Skeletal muscle satellite cell (primary cell): ENCODE results near the gene CYP4F2. TPM values are rescaled to one million over a fixed set of nuclear protein-coding genes. Genes with fewer than 3 reads are reported as not detected.
"Not testable (repeated sequence)": the region's sequence is repeated elsewhere in the genome, so short reads cannot be mapped to it uniquely, and the experiment has no call there.

Source experiments
- H3K27me3 ChIP-seq: 2 replicates; pipeline ENCODE4 v1.7.0; 2013; ENCODE audit warnings: low read length; ENCODE audit not compliant: control insufficient read depth, insufficient read depth
- H3K36me3 ChIP-seq: 2 replicates; pipeline ENCODE4 v1.7.0; 2013; ENCODE audit warnings: mild to moderate bottlenecking, control low read depth, low read length; ENCODE audit not compliant: insufficient read depth
- H3K4me1 ChIP-seq: 2 replicates; pipeline ENCODE4 v1.7.0; 2013; ENCODE audit warnings: low read length; ENCODE audit not compliant: control insufficient read depth, insufficient read depth
- H3K4me2 ChIP-seq: 2 replicates; pipeline ENCODE4 v1.7.0; 2013; ENCODE audit warnings: mild to moderate bottlenecking, low read length
- H3K4me3 ChIP-seq: 2 replicates; pipeline ENCODE4 v1.7.0; 2013; ENCODE audit warnings: low read length
- H3K9ac ChIP-seq: 2 replicates; pipeline ENCODE4 v1.7.0; 2013; ENCODE audit warnings: mild to moderate bottlenecking, low read depth, low read length, moderate library complexity
- H3K9me3 ChIP-seq: replicated peaks from 2 replicates; pipeline ENCODE4 v1.7.0; 2013; ENCODE audit warnings: mild to moderate bottlenecking, control low read depth, low read length
- total RNA-seq: library from RNA; depleted of rRNA; stranded (reverse); fragments of >200 nt; gene quantifications from 2 replicates; pipeline ENCODE4 v1.2.3, GENCODE V29; 2012; rRNA removed

The CYP4F2 gene, protein sequence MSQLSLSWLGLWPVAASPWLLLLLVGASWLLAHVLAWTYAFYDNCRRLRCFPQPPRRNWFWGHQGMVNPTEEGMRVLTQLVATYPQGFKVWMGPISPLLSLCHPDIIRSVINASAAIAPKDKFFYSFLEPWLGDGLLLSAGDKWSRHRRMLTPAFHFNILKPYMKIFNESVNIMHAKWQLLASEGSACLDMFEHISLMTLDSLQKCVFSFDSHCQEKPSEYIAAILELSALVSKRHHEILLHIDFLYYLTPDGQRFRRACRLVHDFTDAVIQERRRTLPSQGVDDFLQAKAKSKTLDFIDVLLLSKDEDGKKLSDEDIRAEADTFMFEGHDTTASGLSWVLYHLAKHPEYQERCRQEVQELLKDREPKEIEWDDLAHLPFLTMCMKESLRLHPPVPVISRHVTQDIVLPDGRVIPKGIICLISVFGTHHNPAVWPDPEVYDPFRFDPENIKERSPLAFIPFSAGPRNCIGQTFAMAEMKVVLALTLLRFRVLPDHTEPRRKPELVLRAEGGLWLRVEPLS
- total RNA-seq = not detected in 2 replicates

DNA sequence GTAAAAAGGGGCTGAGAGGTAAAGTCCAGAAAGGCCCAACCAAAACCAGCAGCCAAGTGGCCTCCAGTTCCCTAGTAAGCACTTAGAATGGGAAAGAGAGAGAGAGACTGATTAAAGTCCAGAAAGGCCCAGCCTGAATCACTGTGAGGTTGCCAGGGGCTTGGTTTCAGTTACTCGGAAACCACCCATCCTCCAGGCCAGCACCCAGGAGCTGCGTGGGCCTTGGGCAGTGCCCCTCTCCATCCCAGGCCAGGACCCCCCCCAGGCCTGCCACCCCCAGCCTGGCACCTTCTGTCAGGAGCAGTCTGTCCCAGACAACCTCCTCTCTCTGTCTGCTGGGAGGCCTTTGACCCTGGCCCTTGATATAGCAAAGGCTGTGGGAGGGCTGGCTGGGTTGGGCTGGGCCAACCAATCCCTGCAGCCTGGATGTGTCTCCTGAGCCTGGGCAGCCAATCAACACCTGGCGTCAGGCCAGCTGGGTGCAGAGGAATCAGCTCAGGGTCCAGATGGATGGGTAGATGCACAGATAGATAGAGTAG lies at the start of gene CYP4F2:
Gene CYP4F2, minus strand, starts transcription at position 337 of the 539 bp plus-strand sequence. CDS start 463 bp downstream, outside the sequence.
- Histone ChIP-seq H3K27me3 (no peaks in the 10 kb centered on the region), H3K9ac (no peak within 1 kb of the TSS), H3K9me3 (peaks cover 9% of the 10 kb centered on the region), H3K36me3 (no peaks in the 10 kb centered on the region), H3K4me2 (no peak within 1 kb of the TSS), H3K4me3 (no peak within 1 kb of the TSS), H3K4me1 (no peaks in the 10 kb centered on the region)

DNA sequence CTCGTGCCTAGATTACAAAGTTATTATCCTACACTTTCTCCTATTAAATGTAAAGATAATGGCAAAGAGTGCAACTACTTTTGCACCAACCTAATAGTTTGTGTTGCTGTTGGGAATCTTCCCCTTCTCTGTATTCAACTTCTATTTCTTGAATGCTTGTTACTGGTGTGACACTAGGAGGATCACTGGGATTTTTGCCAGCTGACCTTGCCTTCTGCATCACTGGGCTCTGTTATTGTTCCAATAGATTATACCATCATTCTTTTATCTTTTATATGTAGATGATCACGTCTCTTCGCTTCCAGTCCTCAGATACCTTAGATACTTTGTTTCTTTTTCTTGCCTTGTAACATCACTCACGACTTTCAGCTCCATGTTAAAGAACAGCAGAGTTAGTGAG lies 47.4 kb upstream of the CYP4F2 start:
- no peaks in the 10 kb centered on the region for H3K4me1 ChIP-seq

DNA sequence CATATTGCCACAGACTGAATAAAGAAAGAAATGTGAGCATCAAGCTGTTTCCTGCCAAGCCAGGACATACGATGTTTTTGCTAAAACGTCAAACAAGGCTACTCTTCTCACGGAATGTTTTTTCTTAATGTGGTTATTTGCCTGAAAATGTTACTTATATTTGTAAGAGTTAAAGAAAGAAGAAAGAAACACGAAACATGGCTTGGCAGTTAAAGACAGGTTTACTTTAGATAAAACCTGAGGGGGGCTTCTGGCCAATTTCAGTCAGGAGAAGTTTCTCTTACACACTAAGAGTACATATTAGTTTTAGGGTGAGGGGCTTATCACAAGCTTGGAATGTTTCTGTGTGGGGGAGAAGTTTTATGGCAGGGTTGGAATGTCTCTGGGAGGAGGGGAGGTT lies 46.5 kb upstream of the CYP4F2 start:
- H3K9me3 ChIP-seq = no peaks in the 10 kb centered on the region
- no peak overlapping the region for H3K9ac ChIP-seq
- H3K4me1 ChIP-seq = no peaks in the 10 kb centered on the region
- no peaks in the 10 kb centered on the region for H3K27me3 ChIP-seq
- no peaks in the 10 kb centered on the region for H3K36me3 ChIP-seq
- no peak overlapping the region for H3K4me3 ChIP-seq
- H3K4me2 ChIP-seq = no peak overlapping the region

More for the DNA sequence above, 47.4 kb upstream of the CYP4F2 start:
- Histone ChIP-seq H3K27me3 (no peaks in the 10 kb centered on the region), H3K4me3 (no peak overlapping the region), H3K4me2 (no peak overlapping the region), H3K9me3 (no peaks in the 10 kb centered on the region), H3K36me3 (no peaks in the 10 kb centered on the region), H3K9ac (no peak overlapping the region)

DNA sequence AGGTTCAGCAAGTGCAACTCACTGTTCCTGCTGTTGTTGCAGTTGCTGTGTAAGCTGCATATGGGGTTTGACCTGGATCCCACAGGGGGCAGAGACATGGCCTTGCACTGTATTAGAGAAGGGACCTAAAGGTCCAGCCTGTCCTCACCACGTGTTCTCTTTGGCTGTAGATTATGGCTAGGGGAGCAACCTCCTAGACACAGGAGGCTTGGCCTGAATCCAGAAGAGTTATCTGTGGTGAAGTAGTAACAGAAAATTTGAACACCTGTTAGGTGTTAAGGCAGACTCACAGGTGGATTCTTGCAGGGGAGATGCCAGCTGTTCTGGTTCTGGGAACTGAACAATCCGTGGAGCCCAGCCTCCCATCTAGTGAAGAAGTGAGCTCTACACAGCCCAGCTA lies 39.9 kb upstream of the CYP4F2 start:
- Histone ChIP-seq H3K27me3 (peaks cover 6% of the 10 kb centered on the region), H3K4me2 (no peak overlapping the region), H3K9ac (no peak overlapping the region), H3K4me1 (no peaks in the 10 kb centered on the region), H3K9me3 (no peaks in the 10 kb centered on the region), H3K4me3 (no peak overlapping the region), H3K36me3 (no peaks in the 10 kb centered on the region)

DNA sequence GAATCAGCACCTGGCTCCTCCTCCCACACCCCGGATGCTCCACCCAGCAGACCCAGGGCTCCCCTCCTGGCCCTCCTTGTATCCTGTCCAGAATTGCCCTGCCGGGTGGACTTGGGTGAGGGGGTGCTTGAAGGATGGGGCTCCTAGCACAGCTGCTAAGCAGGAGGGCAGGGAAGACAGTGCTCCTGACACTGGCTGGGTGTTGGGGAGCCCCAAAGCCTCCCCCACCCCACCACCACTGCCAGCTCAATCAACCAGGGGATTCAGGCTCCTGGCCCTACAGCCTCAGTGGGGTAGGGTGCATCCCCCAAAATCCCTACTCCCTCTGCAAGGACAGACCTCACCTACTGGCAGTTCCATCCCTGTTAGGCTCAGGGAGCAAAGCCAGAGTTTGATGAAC lies 39.1 kb upstream of the CYP4F2 start:
- no peak overlapping the region for H3K9ac ChIP-seq
- no peak overlapping the region for H3K4me3 ChIP-seq
- no peak overlapping the region for H3K4me2 ChIP-seq
- no peaks in the 10 kb centered on the region for H3K36me3 ChIP-seq
- H3K9me3 ChIP-seq = no peaks in the 10 kb centered on the region
- H3K27me3 ChIP-seq = peaks cover 6% of the 10 kb centered on the region
- H3K4me1 ChIP-seq = no peaks in the 10 kb centered on the region

DNA sequence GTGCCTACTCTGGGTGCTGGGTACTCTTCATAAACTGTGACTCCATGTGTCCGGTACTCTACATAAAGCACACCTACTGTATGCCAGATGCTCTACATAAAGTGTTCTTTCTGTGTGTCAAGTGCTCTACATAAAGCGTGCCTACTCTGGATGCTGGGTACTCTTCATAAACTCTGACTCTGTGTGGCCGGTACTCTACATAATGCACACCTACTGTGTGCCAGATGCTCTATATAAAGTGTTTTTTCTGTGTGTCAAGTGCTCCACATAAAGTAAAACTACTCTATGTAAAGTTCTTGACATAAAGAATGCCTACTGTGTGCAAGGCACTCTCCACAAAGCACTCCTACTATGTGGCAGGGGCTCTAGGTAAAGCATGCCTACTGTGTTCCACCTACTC lies 38.3 kb upstream of the CYP4F2 start:
- Histone ChIP-seq H3K9ac (no peak overlapping the region), H3K27me3 (peaks cover 6% of the 10 kb centered on the region), H3K4me3 (no peak overlapping the region), H3K4me1 (no peaks in the 10 kb centered on the region), H3K4me2 (no peak overlapping the region), H3K9me3 (no peaks in the 10 kb centered on the region), H3K36me3 (no peaks in the 10 kb centered on the region)

DNA sequence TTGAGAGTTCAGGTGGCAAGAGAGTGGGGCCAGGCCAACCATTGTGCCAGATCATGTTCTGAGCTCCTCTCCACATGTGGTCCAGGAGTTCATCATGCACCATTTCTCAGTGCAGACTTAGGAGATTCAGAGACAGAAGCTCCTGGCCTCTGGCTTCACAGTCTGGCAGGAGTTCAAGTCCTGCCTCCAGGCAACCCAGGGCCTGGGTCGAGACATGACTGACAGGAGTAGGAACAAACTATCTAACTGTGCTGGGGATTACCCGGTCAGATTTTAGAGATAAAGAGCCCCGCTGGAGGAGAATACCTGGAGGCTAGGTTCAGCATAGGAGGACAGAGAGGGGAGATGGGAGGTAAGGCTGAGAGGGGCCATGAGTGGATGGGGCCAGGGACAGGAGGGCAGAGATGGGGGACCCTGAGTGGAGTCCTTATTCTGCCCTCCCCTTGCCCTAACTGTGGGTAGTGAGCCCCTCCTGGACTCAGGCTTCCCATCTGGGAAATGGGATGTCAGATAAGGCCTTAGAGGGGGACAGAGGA lies 37.4 kb upstream of the CYP4F2 start:
- H3K4me2 ChIP-seq = no peak overlapping the region
- no peaks in the 10 kb centered on the region for H3K9me3 ChIP-seq
- H3K4me1 ChIP-seq = no peaks in the 10 kb centered on the region
- no peak overlapping the region for H3K9ac ChIP-seq
- no peaks in the 10 kb centered on the region for H3K36me3 ChIP-seq
- H3K27me3 ChIP-seq = peaks cover 6% of the 10 kb centered on the region
- H3K4me3 ChIP-seq = no peak overlapping the region

DNA sequence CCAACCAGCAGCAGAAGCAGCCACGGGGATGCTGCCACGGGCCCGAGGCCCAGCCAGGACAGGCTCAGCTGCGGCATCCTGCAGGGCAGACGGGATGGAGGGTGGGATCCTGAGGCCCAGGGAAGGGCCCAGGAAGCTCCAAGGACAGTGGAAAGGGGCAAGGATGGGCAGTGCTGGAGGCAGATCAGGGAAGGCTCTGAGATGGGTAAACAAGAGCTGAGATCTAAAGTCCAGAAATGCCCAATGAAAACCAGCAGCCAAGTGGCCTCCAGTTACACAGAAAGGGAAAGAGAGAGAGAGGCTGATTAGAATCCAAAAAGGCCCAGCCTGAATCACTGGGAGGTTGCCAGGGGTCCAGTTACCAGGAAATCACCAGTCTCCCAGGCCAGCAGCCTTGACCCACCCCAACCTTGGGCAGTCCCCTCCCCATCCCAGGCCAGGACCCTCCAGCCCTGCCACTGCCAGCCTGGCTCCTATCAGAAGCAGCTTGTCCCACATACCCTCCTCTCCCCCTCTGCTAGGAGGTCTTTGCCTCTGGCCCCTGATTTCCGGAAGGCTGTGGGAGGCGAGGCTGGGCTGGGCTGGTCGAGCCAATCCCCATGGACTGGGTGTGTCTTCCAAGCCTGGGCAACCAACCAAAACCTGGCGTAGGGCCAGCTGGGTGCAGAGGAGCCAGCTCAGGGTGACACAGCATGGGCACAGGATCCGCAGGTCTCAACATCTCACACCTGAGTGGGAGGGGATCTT lies 36.6 kb upstream of the CYP4F2 start, which contains the start of gene CYP4F11:
Gene CYP4F11, minus strand, starts transcription at position 198 of the 747 bp plus-strand sequence. Its CDS starts 121 bp downstream, at position 77.
- Histone ChIP-seq H3K27me3 (peaks cover 6% of the 10 kb centered on the region), H3K4me3 (no peak within 1 kb of the TSS), H3K4me2 (no peak within 1 kb of the TSS), H3K9me3 (no peaks in the 10 kb centered on the region), H3K4me1 (no peaks in the 10 kb centered on the region), H3K36me3 (no peaks in the 10 kb centered on the region), H3K9ac (no peak within 1 kb of the TSS)

DNA sequence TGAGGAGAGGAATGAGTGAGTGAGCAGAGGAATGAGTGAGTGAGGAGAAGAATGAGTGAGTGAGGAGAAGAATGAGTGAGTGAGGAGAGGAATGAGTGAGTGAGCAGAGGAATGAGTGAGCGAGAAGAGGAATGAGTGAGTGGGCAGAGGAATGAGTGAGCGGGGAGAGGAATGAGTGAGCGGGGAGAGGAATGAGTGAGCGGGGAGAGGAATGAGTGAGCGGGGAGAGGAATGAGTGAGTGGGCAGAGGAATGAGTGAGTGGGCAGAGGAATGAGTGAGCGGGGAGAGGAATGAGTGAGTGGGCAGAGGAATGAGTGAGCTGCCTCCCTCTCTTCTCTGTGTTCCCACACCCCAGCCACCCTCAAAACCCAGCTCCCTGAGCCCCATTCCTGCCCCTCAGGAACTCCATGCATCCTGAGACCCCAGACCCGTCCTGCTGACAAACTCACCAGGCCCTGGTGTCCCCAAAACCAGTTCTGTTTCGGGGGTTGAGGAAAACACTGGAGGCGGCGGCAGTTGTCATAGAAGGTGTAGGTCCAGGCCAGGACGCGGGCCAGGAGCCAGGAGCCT lies 36.0 kb upstream of the CYP4F2 start:
- not testable (repeated sequence) for H3K4me2 ChIP-seq, H3K9ac ChIP-seq, H3K27me3 ChIP-seq

DNA sequence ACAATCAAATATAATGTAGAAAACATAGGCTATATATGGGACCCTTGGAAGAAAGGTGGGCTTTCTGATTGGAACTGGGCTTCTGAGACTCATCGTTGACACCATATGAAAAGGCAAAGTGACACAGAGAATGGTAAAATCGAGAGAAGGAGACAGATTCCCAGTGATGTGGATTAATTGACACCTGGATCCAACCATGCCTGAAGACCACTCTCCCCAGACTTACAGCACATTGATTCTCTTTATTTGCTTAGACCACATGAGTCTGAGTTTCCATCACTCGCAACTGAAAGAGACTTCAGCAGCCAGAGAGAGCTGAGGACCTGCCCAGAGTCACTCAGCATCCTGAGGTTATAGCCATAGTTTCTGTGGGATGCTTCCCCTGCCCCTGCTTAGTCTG lies 30.4 kb upstream of the CYP4F2 start:
- Histone ChIP-seq H3K27me3 (no peaks in the 10 kb centered on the region), H3K4me3 (no peak overlapping the region), H3K9me3 (no peaks in the 10 kb centered on the region), H3K4me1 (no peaks in the 10 kb centered on the region), H3K36me3 (no peaks in the 10 kb centered on the region), H3K9ac (no peak overlapping the region), H3K4me2 (no peak overlapping the region)

More for the DNA sequence above, 36.0 kb upstream of the CYP4F2 start:
- H3K9me3 ChIP-seq, H3K36me3 ChIP-seq, H3K4me3 ChIP-seq, H3K4me1 ChIP-seq: not testable (repeated sequence)

DNA sequence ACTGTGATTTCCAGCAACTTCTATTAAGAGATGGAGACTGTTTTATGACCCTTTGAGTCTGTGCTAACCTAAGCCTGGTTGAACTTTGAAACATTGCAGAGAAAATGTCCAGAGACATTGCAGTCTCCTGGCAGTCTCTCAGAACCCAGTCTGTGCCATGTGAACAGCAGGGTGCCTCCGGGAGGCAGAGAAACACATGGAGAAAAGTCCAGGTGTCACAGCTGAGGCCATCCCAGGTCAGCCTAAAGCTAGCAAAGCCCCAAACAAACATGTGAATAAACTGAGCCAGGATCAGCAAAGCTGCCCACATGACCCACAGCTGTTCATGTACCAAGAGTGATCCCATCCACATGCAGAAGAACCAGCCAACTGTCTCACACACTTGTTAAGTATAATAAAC lies 28.6 kb upstream of the CYP4F2 start:
- H3K4me1 ChIP-seq = no peaks in the 10 kb centered on the region
- H3K4me2 ChIP-seq = no peak overlapping the region
- H3K9ac ChIP-seq = no peak overlapping the region
- no peaks in the 10 kb centered on the region for H3K9me3 ChIP-seq
- no peak overlapping the region for H3K4me3 ChIP-seq
- no peaks in the 10 kb centered on the region for H3K36me3 ChIP-seq
- H3K27me3 ChIP-seq = no peaks in the 10 kb centered on the region
